HL-60 (cell line): Measurements from ENCODE around the gene IL31.
A peak's percentile ranks its signal among the peaks of the same experiment; 100 is the strongest.

ENCODE experiments used
- DNase-seq, 2 experiments: peaks; one replicate each; pipeline ENCODE4 v3.0.0-alpha.2; 2010 to 2020; ENCODE audit warnings: low read depth in 1 of 2, low spot score in 1 of 2
- H3K27ac ChIP-seq: fragments of 250-450 bp; sonication (Bioruptor Pico); replicated peaks from 2 replicates; pipeline ENCODE4 v1.5.1; 2020; ENCODE audit warnings: mild to moderate bottlenecking, moderate library complexity
- H3K27me3 ChIP-seq: fragments of 250-450 bp; sonication (Bioruptor Pico); 2 replicates; pipeline ENCODE4 v1.5.1; 2021; ENCODE audit warnings: mild to moderate bottlenecking, moderate library complexity; ENCODE audit not compliant: insufficient read depth, poor library complexity, severe bottlenecking
- H3K4me3 ChIP-seq: replicated peaks from 2 replicates; pipeline ENCODE4 v1.5.1; 2011; ENCODE audit warnings: mild to moderate bottlenecking, control low read depth, low read length; ENCODE audit not compliant: insufficient read depth
- GABPA ChIP-seq: IDR thresholded peaks from 2 replicates; pipeline ENCODE4 v1.6.1; 2012; ENCODE audit warnings: low read depth
- POLR2AphosphoS5 ChIP-seq: IDR thresholded peaks from 2 replicates; pipeline ENCODE4 v1.6.1; 2012; ENCODE audit warnings: low read depth
- REST ChIP-seq: IDR thresholded peaks from 2 replicates; pipeline ENCODE4 v1.6.1; 2012; ENCODE audit warnings: low read depth; ENCODE audit not compliant: insufficient replicate concordance
- SPI1 ChIP-seq: IDR thresholded peaks from 2 replicates; pipeline ENCODE4 v1.6.1; 2012; ENCODE audit warnings: low read depth, mild to moderate bottlenecking, borderline replicate concordance
- TF ChIP-seq, protein P1 (sequence below): IDR thresholded peaks from one replicate; pipeline ENCODE4 v1.5.1; 2011; ENCODE audit warnings: low read length, control low read depth, inconsistent platforms; ENCODE audit not compliant: insufficient read depth

The IL31 gene

DNA sequence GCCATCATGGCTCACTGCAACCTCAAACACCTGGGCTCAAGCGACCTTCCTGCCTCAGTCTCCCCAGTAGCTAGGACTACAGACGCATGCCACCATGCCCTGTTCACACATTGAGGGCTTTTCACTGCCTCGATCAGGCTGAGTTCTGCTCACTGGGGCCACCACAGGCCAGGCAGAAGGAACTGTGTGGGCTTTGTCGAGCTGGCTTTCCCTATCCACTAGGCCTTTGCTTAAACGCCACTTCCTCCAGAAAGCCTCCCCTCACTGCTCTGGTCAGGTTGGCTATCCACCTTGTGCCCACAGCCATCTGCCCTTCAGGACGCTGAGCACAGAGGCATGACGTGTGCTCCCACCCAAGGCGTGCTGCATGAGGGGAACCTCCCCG, 50.3 kb downstream of the IL31 start:
- H3K27ac ChIP-seq: no peak overlapping the region
- no peak overlapping the region for H3K4me3 ChIP-seq
- no peak for DNase-seq
- no peak for TF ChIP-seq REST
- TF ChIP-seq, protein P1, sequence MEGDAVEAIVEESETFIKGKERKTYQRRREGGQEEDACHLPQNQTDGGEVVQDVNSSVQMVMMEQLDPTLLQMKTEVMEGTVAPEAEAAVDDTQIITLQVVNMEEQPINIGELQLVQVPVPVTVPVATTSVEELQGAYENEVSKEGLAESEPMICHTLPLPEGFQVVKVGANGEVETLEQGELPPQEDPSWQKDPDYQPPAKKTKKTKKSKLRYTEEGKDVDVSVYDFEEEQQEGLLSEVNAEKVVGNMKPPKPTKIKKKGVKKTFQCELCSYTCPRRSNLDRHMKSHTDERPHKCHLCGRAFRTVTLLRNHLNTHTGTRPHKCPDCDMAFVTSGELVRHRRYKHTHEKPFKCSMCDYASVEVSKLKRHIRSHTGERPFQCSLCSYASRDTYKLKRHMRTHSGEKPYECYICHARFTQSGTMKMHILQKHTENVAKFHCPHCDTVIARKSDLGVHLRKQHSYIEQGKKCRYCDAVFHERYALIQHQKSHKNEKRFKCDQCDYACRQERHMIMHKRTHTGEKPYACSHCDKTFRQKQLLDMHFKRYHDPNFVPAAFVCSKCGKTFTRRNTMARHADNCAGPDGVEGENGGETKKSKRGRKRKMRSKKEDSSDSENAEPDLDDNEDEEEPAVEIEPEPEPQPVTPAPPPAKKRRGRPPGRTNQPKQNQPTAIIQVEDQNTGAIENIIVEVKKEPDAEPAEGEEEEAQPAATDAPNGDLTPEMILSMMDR: no peak
- no peak for TF ChIP-seq GABPA
- TF ChIP-seq POLR2AphosphoS5: no peak
- TF ChIP-seq SPI1: no peak
- H3K27me3 ChIP-seq: no peaks in the 10 kb centered on the region

GRCh38 chr12:122123051-122123760, 50.8 kb downstream of the IL31 start:
- Histone ChIP-seq H3K27ac (no peak overlapping the region), H3K27me3 (no peaks in the 10 kb centered on the region), H3K4me3 (no peak overlapping the region)
- peak; percentile 21 to 64 for DNase-seq
- TF ChIP-seq GABPA: no peak
- TF ChIP-seq, protein P1: peak; percentile 57
- TF ChIP-seq SPI1: no peak
- TF ChIP-seq REST: no peak
- TF ChIP-seq POLR2AphosphoS5: no peak
